Activated B cell treated with CpG ODN at 0.5 μM for 24 hours (primary cell): ENCODE results near the gene RPL13A. TPM values are rescaled to one million over a fixed set of nuclear protein-coding genes. Genes with fewer than 3 reads are reported as not detected.

Source experiments
- ATAC-seq: fragments of 200-7000 bp; cut with Tn5 transposase; one replicate; pipeline ENCODE4 v1.10.0; 2021; ENCODE audit warnings: low read depth, mild to moderate bottlenecking, moderate library complexity
- CTCF ChIA-PET: fragments of 350-600 bp; sonication (Branson Sonifier 250); formaldehyde crosslinking; loops from one replicate; lab custom pipeline; 2021; ENCODE audit warnings: antibody characterized with exemption; lab: Charles Lee
- POLR2A ChIA-PET: fragments of 350-600 bp; sonication (Branson Sonifier 250); formaldehyde crosslinking; loops from one replicate; lab custom pipeline; 2021; ENCODE audit warnings: antibody characterized with exemption; lab: Charles Lee
- DNase-seq: peaks from one replicate; pipeline ENCODE4 v3.0.0; 2022
- H3K27ac Mint-ChIP-seq: one replicate; pipeline ENCODE4 v1.8.0; 2020; ENCODE audit warnings: mixed read lengths
- H3K27me3 Mint-ChIP-seq: one replicate; pipeline ENCODE4 v1.8.0; 2021; ENCODE audit warnings: mixed read lengths
- H3K36me3 Mint-ChIP-seq: one replicate; pipeline ENCODE4 v1.8.0; 2021; ENCODE audit warnings: low read depth, mixed read lengths
- H3K4me1 Mint-ChIP-seq: one replicate; pipeline ENCODE4 v1.8.0; 2021; ENCODE audit warnings: mixed read lengths
- H3K4me3 Mint-ChIP-seq: one replicate; pipeline ENCODE4 v1.8.0; 2020; ENCODE audit warnings: mild to moderate bottlenecking, mixed read lengths
- H3K9me3 Mint-ChIP-seq: one replicate; pipeline ENCODE4 v1.8.0; 2020; ENCODE audit warnings: mixed read lengths
- intact Hi-C: fragments of 100-400 bp; cut with micrococcal nuclease; formaldehyde crosslinking; loops from one replicate; pipeline ENCODE4 v1.15.1; 2024
- total RNA-seq: library from RNA; stranded (reverse); gene quantifications from 2 replicates; pipeline ENCODE4 v1.2.3, GENCODE V29; 2022
- TF ChIP-seq, protein P1 (sequence below): fragments of 200-600 bp; IDR thresholded peaks from one replicate; pipeline ENCODE4 v1.8.0; 2022; ENCODE audit warnings: antibody characterized with exemption, mild to moderate bottlenecking

RPL13A gene
- total RNA-seq, 1 donor from 2014 or later = 6,642 TPM

DNA sequence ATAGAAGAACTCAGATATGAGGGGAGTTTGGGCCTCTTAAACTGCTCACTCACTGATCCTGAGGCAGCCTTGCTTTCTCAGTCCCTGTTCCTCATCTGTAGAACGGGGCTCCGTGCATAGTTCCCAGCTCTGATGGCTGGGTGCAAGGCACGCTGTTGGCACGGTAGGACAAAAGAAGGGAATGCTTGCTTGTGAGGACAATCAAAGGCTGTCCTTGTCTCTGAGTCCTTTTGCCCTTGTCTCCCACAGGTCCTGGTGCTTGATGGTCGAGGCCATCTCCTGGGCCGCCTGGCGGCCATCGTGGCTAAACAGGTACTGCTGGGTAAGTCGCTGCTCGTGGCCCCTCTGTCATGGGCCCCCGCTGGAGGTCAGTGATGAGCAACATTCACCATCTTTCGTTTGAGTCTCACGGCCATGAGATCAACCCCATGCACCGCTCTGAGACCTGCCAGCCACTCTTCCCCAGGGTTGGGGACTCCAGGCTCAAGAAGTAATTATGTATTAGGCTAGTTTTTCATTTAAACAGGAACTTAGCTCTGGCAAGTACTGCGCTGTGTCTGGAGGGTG lies 2.3 kb downstream of the RPL13A start:
- peaks cover 43% of the 10 kb centered on the region for H3K4me1 Mint-ChIP-seq
- H3K9me3 Mint-ChIP-seq = no peaks in the 10 kb centered on the region
- peaks cover 2% of the 10 kb centered on the region for H3K27me3 Mint-ChIP-seq
- H3K4me3 Mint-ChIP-seq = peak overlapping the region; percentile 93
- H3K27ac Mint-ChIP-seq = peak overlapping the region; percentile 91
- POLR2A ChIA-PET = interaction anchor here (0.6 to 7.8 kb wide), 15 partner anchors 11 to 380 kb away, joined by 3 to 77 read pairs (median 3); partner anchors contain the start of genes ALDH16A1 and PIH1D1
- ATAC-seq (no peak), DNase-seq (no peak)
- TF ChIP-seq, protein P1, sequence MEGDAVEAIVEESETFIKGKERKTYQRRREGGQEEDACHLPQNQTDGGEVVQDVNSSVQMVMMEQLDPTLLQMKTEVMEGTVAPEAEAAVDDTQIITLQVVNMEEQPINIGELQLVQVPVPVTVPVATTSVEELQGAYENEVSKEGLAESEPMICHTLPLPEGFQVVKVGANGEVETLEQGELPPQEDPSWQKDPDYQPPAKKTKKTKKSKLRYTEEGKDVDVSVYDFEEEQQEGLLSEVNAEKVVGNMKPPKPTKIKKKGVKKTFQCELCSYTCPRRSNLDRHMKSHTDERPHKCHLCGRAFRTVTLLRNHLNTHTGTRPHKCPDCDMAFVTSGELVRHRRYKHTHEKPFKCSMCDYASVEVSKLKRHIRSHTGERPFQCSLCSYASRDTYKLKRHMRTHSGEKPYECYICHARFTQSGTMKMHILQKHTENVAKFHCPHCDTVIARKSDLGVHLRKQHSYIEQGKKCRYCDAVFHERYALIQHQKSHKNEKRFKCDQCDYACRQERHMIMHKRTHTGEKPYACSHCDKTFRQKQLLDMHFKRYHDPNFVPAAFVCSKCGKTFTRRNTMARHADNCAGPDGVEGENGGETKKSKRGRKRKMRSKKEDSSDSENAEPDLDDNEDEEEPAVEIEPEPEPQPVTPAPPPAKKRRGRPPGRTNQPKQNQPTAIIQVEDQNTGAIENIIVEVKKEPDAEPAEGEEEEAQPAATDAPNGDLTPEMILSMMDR = no peak
- intact Hi-C loops = loop anchor here (10.0 kb wide), 1 partner anchor 615 kb away; the partner anchor contains the start of gene PPP1R15A
- CTCF ChIA-PET = no interaction called here
- peaks cover 68% of the 10 kb centered on the region for H3K36me3 Mint-ChIP-seq

DNA sequence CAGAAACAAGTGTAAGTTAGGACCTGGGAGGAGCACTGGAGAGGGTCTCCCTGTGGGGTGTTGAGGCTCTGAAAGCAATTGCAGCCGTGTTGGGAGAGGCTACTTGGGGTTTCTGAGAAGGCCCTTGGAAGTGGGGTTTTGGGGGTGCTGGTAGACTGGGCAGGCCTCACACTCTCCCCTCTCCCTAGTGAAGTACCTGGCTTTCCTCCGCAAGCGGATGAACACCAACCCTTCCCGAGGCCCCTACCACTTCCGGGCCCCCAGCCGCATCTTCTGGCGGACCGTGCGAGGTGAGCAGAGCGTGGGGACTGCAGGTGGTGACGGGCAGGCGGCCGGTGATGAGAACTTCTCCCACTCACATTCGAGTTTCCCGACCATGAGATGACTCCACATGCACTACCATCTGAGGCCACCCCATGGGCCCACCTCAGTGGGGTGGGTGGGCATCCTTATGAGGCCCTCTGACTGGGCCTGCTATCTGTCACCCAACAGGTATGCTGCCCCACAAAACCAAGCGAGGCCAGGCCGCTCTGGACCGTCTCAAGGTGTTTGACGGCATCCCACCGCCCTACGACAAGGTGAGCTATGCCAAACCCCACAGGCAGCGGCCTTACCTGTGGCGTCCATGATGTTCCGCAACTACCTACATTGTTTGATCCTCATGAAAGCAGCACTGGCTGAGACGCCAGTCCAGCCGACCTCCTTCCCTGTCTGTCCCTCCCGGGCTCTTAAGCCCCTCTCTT lies 3.0 kb downstream of the RPL13A start:
- CTCF ChIA-PET = no interaction called here

DNA sequence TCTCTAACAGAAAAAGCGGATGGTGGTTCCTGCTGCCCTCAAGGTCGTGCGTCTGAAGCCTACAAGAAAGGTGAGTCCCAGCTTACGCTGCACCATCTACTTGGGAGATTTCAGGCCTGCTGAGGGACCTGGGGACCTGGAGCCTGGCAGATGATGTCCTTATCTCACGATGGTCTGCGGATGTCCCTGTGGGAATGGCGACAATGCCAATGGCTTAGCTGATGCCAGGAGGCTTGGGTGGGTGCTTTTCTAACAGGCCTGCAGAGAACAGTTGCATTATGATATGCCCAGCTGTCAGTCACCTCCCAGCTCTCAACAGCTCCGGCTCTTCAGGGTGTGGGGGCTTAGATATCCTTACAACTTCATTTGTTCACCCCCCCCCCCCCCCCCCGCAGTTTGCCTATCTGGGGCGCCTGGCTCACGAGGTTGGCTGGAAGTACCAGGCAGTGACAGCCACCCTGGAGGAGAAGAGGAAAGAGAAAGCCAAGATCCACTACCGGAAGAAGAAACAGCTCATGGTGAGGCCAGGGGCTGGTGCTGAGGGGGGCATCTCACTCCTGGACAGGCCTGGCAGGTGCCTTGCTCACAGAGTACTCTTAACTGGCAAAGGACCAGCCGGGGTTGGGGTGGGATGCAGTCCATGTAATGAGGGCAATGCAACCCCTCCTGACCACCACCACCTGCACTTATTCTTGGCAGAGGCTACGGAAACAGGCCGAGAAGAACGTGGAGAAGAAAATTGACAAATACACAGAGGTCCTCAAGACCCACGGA lies 3.8 kb downstream of the RPL13A start:
- intact Hi-C loops = loop anchor here (10.0 kb wide), 1 partner anchor 616 kb away; the partner anchor contains the start of gene PPP1R15A
- ChIA-PET POLR2A (interaction anchor here (0.6 to 7.8 kb wide), 6 partner anchors 16 to 434 kb away, joined by 3 to 77 read pairs (median 6); partner anchors contain the start of genes ALDH16A1, CD37, CGB7 and PIH1D1), CTCF (no interaction called here)
- Mint-ChIP-seq H3K4me3 (peak overlapping the region; percentile 32), H3K27ac (peak overlapping the region; percentile 66), H3K4me1 (peaks cover 54% of the 10 kb centered on the region), H3K27me3 (peaks cover 2% of the 10 kb centered on the region), H3K36me3 (peaks cover 70% of the 10 kb centered on the region), H3K9me3 (no peaks in the 10 kb centered on the region)
- DNase-seq (no peak), ATAC-seq (no peak)
- TF ChIP-seq, protein P1 = no peak

More for the DNA sequence above, 3.0 kb downstream of the RPL13A start:
- Mint-ChIP-seq H3K36me3 (peaks cover 68% of the 10 kb centered on the region), H3K4me3 (peak overlapping the region; percentile 93), H3K9me3 (no peaks in the 10 kb centered on the region), H3K27me3 (peaks cover 2% of the 10 kb centered on the region), H3K27ac (peak overlapping the region; percentile 91), H3K4me1 (peaks cover 49% of the 10 kb centered on the region)
- no peak for ATAC-seq
- no peak for DNase-seq
- intact Hi-C loops = loop anchor here (10.0 kb wide), 1 partner anchor 616 kb away; the partner anchor contains the start of gene PPP1R15A
- POLR2A ChIA-PET = interaction anchor here (0.7 to 7.8 kb wide), 6 partner anchors 17 to 360 kb away, joined by 3 to 77 read pairs (median 3); partner anchors contain the start of genes ALDH16A1, CD37 and PIH1D1
- TF ChIP-seq, protein P1 = no peak

DNA sequence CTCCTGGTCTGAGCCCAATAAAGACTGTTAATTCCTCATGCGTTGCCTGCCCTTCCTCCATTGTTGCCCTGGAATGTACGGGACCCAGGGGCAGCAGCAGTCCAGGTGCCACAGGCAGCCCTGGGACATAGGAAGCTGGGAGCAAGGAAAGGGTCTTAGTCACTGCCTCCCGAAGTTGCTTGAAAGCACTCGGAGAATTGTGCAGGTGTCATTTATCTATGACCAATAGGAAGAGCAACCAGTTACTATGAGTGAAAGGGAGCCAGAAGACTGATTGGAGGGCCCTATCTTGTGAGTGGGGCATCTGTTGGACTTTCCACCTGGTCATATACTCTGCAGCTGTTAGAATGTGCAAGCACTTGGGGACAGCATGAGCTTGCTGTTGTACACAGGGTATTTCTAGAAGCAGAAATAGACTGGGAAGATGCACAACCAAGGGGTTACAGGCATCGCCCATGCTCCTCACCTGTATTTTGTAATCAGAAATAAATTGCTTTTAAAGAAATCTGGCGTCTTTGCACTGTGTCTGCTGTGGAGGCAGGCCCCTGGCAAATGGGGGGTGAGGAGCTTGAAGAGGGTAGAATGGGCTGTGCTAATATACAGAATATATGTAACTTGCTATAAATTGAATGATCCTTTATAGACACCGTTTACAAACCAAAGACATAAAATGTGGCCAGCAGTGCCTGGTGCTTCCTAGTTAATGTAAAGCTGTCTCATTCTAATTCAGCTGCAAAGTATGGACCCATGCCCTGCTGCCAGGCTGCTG lies 4.6 kb downstream of the RPL13A start:
- H3K4me1 Mint-ChIP-seq = peaks cover 54% of the 10 kb centered on the region
- CTCF ChIA-PET = no interaction called here
- TF ChIP-seq, protein P1 = no peak
- DNase-seq = no peak
- peak overlapping the region; percentile 82 for H3K27ac Mint-ChIP-seq
- POLR2A ChIA-PET = interaction anchor here (0.6 to 7.8 kb wide), 8 partner anchors 17 to 435 kb away, joined by 3 to 77 read pairs (median 4); partner anchors contain the start of genes ALDH16A1, CD37, CGB7 and PIH1D1
- peak overlapping the region; percentile 19 for H3K4me3 Mint-ChIP-seq
- ATAC-seq = no peak
- H3K36me3 Mint-ChIP-seq = peaks cover 75% of the 10 kb centered on the region
- intact Hi-C loops = loop anchor here (10.0 kb wide), 1 partner anchor 617 kb away; the partner anchor contains the start of gene PPP1R15A
- peaks cover 2% of the 10 kb centered on the region for H3K27me3 Mint-ChIP-seq
- no peaks in the 10 kb centered on the region for H3K9me3 Mint-ChIP-seq
